Measurements from ENCODE around the gene TTLL11.

Gene TTLL11

GRCh38 chr9:121783111-121783510 lies 310.0 kb downstream of the TTLL11 start:
- ATAC-seq, result no peak
- no peak for TF ChIP-seq ZNF8 (CRISPR knock-in tag; IDR thresholded peaks at IDR 0.05)
- TF ChIP-seq POU6F1 (CRISPR knock-in tag; IDR thresholded peaks at IDR 0.05; ENCODE audit: borderline replicate concordance, low read depth), result no peak
- no peak for TF ChIP-seq ZNF70 (CRISPR knock-in tag; IDR thresholded peaks at IDR 0.05)
- TF ChIP-seq CSDC2 (CRISPR knock-in tag; IDR thresholded peaks at IDR 0.05), result no peak
- no peak for TF ChIP-seq ZC3H10 (CRISPR knock-in tag; IDR thresholded peaks at IDR 0.05)
- TF ChIP-seq SNAI2 (CRISPR knock-in tag; IDR thresholded peaks at IDR 0.05), result no peak
- no peak for TF ChIP-seq TCF4 (CRISPR knock-in tag; IDR thresholded peaks at IDR 0.05; ENCODE audit: borderline replicate concordance)
- TF ChIP-seq GLIS3 (CRISPR knock-in tag; IDR thresholded peaks at IDR 0.05), result no peak
- no peak for TF ChIP-seq ZFP30 (CRISPR knock-in tag; IDR thresholded peaks at IDR 0.05)
- no peak for TF ChIP-seq ARNTL (CRISPR knock-in tag; IDR thresholded peaks at IDR 0.05; ENCODE audit: borderline replicate concordance, low read depth)

GRCh38 chr9:121782514-121783110 lies 310.5 kb downstream of the TTLL11 start:
- TF ChIP-seq ESRRG (CRISPR knock-in tag; IDR thresholded peaks at IDR 0.05) (no peak), ZNF565 (CRISPR knock-in tag; conservative IDR thresholded peaks at IDR 0.05; ENCODE audit: low read depth) (no peak), CSDC2 (CRISPR knock-in tag; IDR thresholded peaks at IDR 0.05) (no peak), ZFP3 (CRISPR knock-in tag; IDR thresholded peaks at IDR 0.05) (no peak), TOX (CRISPR knock-in tag; IDR thresholded peaks at IDR 0.05; ENCODE audit: borderline replicate concordance) (no peak), BACH2 (CRISPR knock-in tag; IDR thresholded peaks at IDR 0.05; ENCODE audit: borderline replicate concordance) (no peak), PPARA (CRISPR knock-in tag; IDR thresholded peaks at IDR 0.05; ENCODE audit: borderline replicate concordance) (no peak), CREB5 (CRISPR knock-in tag; IDR thresholded peaks at IDR 0.05; ENCODE audit: low read depth) (no peak), TSHZ2 (CRISPR knock-in tag; IDR thresholded peaks at IDR 0.05) (no peak), TCF4 (CRISPR knock-in tag; IDR thresholded peaks at IDR 0.05; ENCODE audit: borderline replicate concordance) (no peak), ZC3H10 (CRISPR knock-in tag; IDR thresholded peaks at IDR 0.05) (no peak), GLIS3 (CRISPR knock-in tag; IDR thresholded peaks at IDR 0.05) (no peak), PATZ1 (CRISPR knock-in tag; IDR thresholded peaks at IDR 0.05; ENCODE audit: borderline replicate concordance) (no peak), SNAI2 (CRISPR knock-in tag; IDR thresholded peaks at IDR 0.05) (no peak), ISL1 (CRISPR knock-in tag; IDR thresholded peaks at IDR 0.05) (no peak), CSRNP3 (CRISPR knock-in tag; IDR thresholded peaks at IDR 0.05) (no peak), ZFP30 (CRISPR knock-in tag; IDR thresholded peaks at IDR 0.05) (no peak), ZNF70 (CRISPR knock-in tag; IDR thresholded peaks at IDR 0.05) (no peak), OSR1 (CRISPR knock-in tag; IDR thresholded peaks at IDR 0.05) (no peak)
- ATAC-seq, result no peak

Data from SK-N-SH treated with all-trans-retinoic acid at 6 μM for 48 hours (cell line).